Measurements from ENCODE around the gene PNMA3.
"Not testable (repeated sequence)": the region's sequence is repeated elsewhere in the genome, so short reads cannot be mapped to it uniquely, and the experiment has no call there.

Gene PNMA3

GRCh38 chrX:153074262-153074899, 18.1 kb downstream of the PNMA3 start:
- DNase-seq: no peak

GRCh38 chrX:153074935-153075334, 18.7 kb downstream of the PNMA3 start:
- no peak for DNase-seq

GRCh38 chrX:153075366-153075765, 19.1 kb downstream of the PNMA3 start:
- no peak for DNase-seq

DNA sequence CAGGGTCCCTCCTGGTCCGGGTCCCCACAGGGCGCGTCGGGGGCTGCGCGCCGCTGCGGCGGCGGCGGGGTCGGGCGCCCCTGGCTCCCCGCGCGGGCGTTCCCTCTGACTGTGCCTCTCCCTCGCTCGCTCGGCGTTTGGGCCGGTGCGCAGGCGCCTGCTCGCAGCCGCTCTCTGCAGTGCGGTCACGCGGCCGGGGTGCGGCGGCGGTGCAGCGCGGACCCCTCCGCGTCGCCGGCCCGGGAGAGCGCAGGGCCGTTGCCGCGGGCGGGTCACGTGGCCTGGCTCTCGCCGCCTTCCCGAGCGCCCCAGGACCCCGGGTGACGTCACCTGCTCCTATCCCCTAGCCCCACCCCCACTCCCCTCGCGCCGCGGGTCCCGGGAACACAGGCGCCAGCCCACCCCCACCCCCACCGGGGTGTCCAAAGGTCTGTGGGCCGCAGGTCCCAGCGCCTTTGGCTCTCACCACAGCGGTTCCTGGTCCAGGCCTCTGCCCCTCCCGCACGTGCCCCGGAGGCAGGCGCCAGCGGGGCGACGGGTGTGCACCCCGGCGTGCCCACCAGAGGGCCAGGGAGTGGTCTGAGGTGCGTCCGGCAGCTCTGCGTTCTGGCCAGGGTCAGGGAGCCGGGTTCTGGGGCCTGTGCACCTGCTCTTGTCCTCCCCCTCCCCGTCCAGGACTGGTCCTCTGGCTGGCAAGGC, 21.3 kb downstream of the PNMA3 start:
- not testable (repeated sequence) for DNase-seq

- DNase-seq: not testable (repeated sequence)
These were observed 27.1 kb downstream of the PNMA3 start for GRCh38 chrX:153083238-153083923.

DNA sequence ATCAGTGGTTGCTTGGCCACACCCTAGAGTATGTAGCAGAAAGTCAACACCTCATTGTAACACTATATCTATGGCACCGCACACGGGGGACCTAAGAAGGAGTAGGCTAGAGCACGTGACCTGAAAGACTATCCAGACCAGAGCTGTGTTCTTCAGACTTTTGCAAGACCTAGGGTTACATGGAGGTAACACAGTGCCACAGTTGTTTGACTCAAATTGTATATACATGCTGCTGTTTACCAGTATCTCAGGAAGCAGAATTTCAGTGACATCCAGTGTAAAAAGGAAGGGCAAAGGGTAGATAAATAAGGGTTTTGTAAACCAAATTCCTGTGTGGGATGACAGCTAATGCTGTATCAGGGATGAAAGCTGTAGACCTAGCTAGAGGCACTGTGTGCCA, 46.1 kb downstream of the PNMA3 start:
- no peak for DNase-seq

- DNase-seq: not testable (repeated sequence)
These were observed 48.7 kb downstream of the PNMA3 start for GRCh38 chrX:153104959-153105358.

DNA sequence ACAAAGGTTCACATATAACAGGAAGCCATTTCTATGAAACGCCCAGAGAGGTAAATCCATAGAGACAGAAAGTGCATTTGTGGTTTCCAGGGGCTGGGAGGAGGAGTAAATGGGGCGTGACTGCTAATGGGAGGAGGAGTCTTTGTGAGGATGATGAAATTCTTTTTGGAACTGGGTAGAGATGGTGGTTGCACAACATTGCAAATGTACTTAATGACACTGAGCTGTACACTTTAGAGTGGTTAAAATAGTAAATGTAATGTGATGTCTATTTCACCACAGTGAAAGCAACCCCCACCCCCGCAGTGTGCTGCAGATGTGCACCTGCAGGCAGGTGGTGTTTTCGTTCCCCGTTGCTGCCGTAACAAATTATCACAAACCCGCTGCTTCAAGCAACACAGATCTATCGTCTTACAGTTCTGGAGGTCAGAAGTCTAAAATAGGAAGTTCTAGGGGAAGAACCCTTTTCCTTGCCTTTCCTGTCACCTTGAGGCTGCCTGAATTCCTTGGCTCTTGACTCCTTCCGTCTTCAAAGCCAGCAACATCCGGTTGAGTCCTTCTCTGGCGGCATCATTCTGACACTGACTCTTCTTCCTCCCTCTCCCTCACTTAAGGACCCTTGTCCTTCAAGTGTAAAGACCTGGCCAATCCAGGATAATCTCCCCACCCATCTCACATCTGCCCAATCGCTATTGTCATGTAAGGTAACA, 50.0 kb downstream of the PNMA3 start:
- DNase-seq: not testable (repeated sequence)
